Right lobe of liver (tissue), 6 donors: ENCODE measurements around the gene CIC. TPM values are rescaled to one million over a fixed set of nuclear protein-coding genes. Genes with fewer than 3 reads are reported as not detected.

Experiments
- ATAC-seq, 4 donors: fragments of 200-7000 bp; cut with Tn5 transposase; one replicate each; pipeline ENCODE4 v1.9.1; 2020; ENCODE audit warnings: mild to moderate bottlenecking in 4 of 4, moderate library complexity in 4 of 4
- DNase-seq, 3 donors: peaks; one replicate each; pipeline ENCODE4 v3.0.0-alpha.2; 2020
- H3K27ac ChIP-seq, 3 donors: fragments of 200-600 bp; one replicate each; pipeline ENCODE4 v1.8.0; 2022
- H3K27me3 ChIP-seq, 2 donors: fragments of 200-600 bp; one replicate each; pipeline ENCODE4 v1.8.0; 2022
- H3K36me3 ChIP-seq, 4 donors: fragments of 200-600 bp; sonication (generic) in 1 of 4; one replicate each; pipeline versions ENCODE4 v1.5.1 to v1.8.0; 2017 to 2022; ENCODE audit warnings: control low read depth in 1 of 4
- H3K4me1 ChIP-seq, 4 donors: fragments of 200-600 bp; sonication (generic) in 1 of 4; one replicate each; pipeline versions ENCODE4 v1.5.1 to v1.8.0; 2017 to 2022; ENCODE audit warnings: control low read depth in 1 of 4
- H3K4me3 ChIP-seq, 3 donors: fragments of 200-600 bp; one replicate each; pipeline ENCODE4 v1.8.0; 2022
- H3K9me3 ChIP-seq, 4 donors: fragments of 200-600 bp; sonication (generic) in 1 of 4; one replicate each; pipeline versions ENCODE4 v1.5.1 to v1.8.0; 2017 to 2022; ENCODE audit warnings: control low read depth in 1 of 4
- CTCF ChIP-seq, 4 donors: fragments of 200-600 bp in 3 of 4; fragments of 450-650 bp in 1 of 4; IDR thresholded peaks; one replicate each; pipeline versions ENCODE4 v1.5.1 to v1.8.0; 2016 to 2022; ENCODE audit warnings: antibody characterized with exemption in 4 of 4, mild to moderate bottlenecking in 2 of 4
- POLR2A ChIP-seq: fragments of 450-650 bp; IDR thresholded peaks from one replicate; pipeline ENCODE4 v1.6.1; 2017; ENCODE audit warnings: antibody characterized with exemption, mild to moderate bottlenecking
- WGBS: methylation state at CpG from one replicate; pipeline ENCODE4 v1.1.6; 2018; ENCODE audit warnings: low coverage, low lambda C conversion rate; ENCODE audit not compliant: insufficient coverage; ENCODE audit errors: missing lambda C conversion rate; 5-methylcytosine and 5-hydroxymethylcytosine counted together
- intact Hi-C, 2 donors: fragments of 100-400 bp; cut with DNase I; formaldehyde crosslinking; loops; one replicate each; pipeline versions ENCODE4 v1.11.2 to v1.14.1; 2022
- total RNA-seq, 6 experiments: library from RNA; depleted of rRNA in 2 of 6; stranded (reverse); fragments of >200 nt in 2 of 6; fragmentation: NEBNext Ultra II Directional in 3 of 6; extraction: Animal tissue kit (Norgen Biotek cat#: 25700) in 3 of 6; gene quantifications; one replicate each; pipeline versions ENCODE4 v1.1.0 to v1.2.4, GENCODE V29; 2016 to 2023
- donor health status: DM: no; HTN: yes; CAD: no.
- donor health status: DM: no; HTN: no; CAD: no.
- donor health status: DM: no; HTN: no; CAD: no.
- donor health status: DM: no; HTN: yes; CAD: no.
- donor health status: DM: no; HTN: yes; CAD: no.

Gene CIC
- total RNA-seq, 6 experiments from 2014 or later = 19.9 to 53.6 (median 35.2) TPM

GRCh38 chr19:42285541-42285941 lies 16.5 kb downstream of the CIC start:
- H3K27ac ChIP-seq = peak overlapping the region in 1 of 3 donors; percentile 7
- intact Hi-C loops = loop anchor here in 1 of 2 donors (5.0 kb wide), 1 partner anchor 33 kb away; no protein-coding TSS in a partner anchor
- ATAC-seq (no peak), DNase-seq (peak in 2 of 3 donors; percentile 30 to 51)
- H3K9me3 ChIP-seq = no peaks in the 10 kb centered on the region
- H3K27me3 ChIP-seq = no peaks in the 10 kb centered on the region
- WGBS = 70% methylated on average over 2 of the region's 5 CpGs
- peaks cover 0 to 36% (median 23%) of the 10 kb centered on the region in 4 donors for H3K36me3 ChIP-seq
- no peak for TF ChIP-seq POLR2A
- peaks cover 0 to 36% (median 11%) of the 10 kb centered on the region in 4 donors for H3K4me1 ChIP-seq
- H3K4me3 ChIP-seq = no peak overlapping the region

GRCh38 chr19:42285988-42286348 lies 16.9 kb downstream of the CIC start:
- H3K4me3 ChIP-seq = no peak overlapping the region
- intact Hi-C loops = loop anchor here in 1 of 2 donors (5.0 kb wide), 1 partner anchor 34 kb away; no protein-coding TSS in a partner anchor
- 27% methylated on average over 2 of the region's 6 CpGs for WGBS
- H3K36me3 ChIP-seq = peaks cover 0 to 41% (median 25%) of the 10 kb centered on the region in 4 donors
- H3K27me3 ChIP-seq = no peaks in the 10 kb centered on the region
- H3K4me1 ChIP-seq = peaks cover 0 to 35% (median 10%) of the 10 kb centered on the region in 4 donors
- ATAC-seq = no peak
- H3K27ac ChIP-seq = peak overlapping the region in 1 of 3 donors; percentile 7
- DNase-seq = no peak
- H3K9me3 ChIP-seq = no peaks in the 10 kb centered on the region
- TF ChIP-seq CTCF (IDR thresholded peaks at IDR 0.05) = no peak
- no peak for TF ChIP-seq POLR2A

GRCh38 chr19:42286349-42287016 lies 17.4 kb downstream of the CIC start:
- ATAC-seq (no peak), DNase-seq (peak; percentile 45 to 65 (median 64))
- no peak overlapping the region for H3K4me3 ChIP-seq
- H3K9me3 ChIP-seq = no peaks in the 10 kb centered on the region
- H3K27ac ChIP-seq = peak overlapping the region in 1 of 3 donors; percentile 7
- H3K27me3 ChIP-seq = no peaks in the 10 kb centered on the region
- 30% methylated on average over 13 of the region's 13 CpGs for WGBS
- peaks cover 0 to 30% (median 7%) of the 10 kb centered on the region in 4 donors for H3K4me1 ChIP-seq
- TF ChIP-seq CTCF (IDR thresholded peaks at IDR 0.05) = no peak
- peaks cover 0 to 46% (median 28%) of the 10 kb centered on the region in 4 donors for H3K36me3 ChIP-seq
- intact Hi-C loops = loop anchor here in 1 of 2 donors (5.0 kb wide), 1 partner anchor 34 kb away; no protein-coding TSS in a partner anchor

GRCh38 chr19:42287017-42287826 lies 18.2 kb downstream of the CIC start:
- peaks cover 0 to 27% (median 7%) of the 10 kb centered on the region in 4 donors for H3K4me1 ChIP-seq
- ATAC-seq (no peak), DNase-seq (peak in 2 of 3 donors; percentile 25 to 53)
- no peaks in the 10 kb centered on the region for H3K9me3 ChIP-seq
- H3K36me3 ChIP-seq = peaks cover 0 to 49% (median 31%) of the 10 kb centered on the region in 4 donors
- no peak overlapping the region for H3K4me3 ChIP-seq
- no peak for TF ChIP-seq CTCF (IDR thresholded peaks at IDR 0.05)
- TF ChIP-seq POLR2A = no peak
- H3K27ac ChIP-seq = no peak overlapping the region
- H3K27me3 ChIP-seq = no peaks in the 10 kb centered on the region
- 88% methylated on average over 3 of the region's 30 CpGs for WGBS
- intact Hi-C loops = loop anchor here in 1 of 2 donors (5.0 kb wide), 1 partner anchor 35 kb away; no protein-coding TSS in a partner anchor
